GM18505 (cell line): ENCODE data around the gene KCTD5.

Experiments used
- ATAC-seq: cut with Tn5 transposase; IDR thresholded peaks from one replicate; pipeline ENCODE4 v1.9.1; 2021; ENCODE audit not compliant: unreplicated experiment
- POLR2A ChIP-seq: IDR thresholded peaks from 4 replicates; pipeline ENCODE4 v1.6.1; 2011; ENCODE audit warnings: borderline replicate concordance; ENCODE audit not compliant: insufficient read depth, insufficient read length; ENCODE audit errors: extremely low read depth

Gene KCTD5

GRCh38 chr16:2734844-2735515 lies 52.7 kb downstream of the KCTD5 start:
- no peak for ATAC-seq
- TF ChIP-seq POLR2A: no peak

- no peak for TF ChIP-seq POLR2A
- no peak for ATAC-seq
These were observed 54.3 kb downstream of the KCTD5 start for GRCh38 chr16:2736476-2737237.

GRCh38 chr16:2737238-2737605 lies 54.9 kb downstream of the KCTD5 start:
- ATAC-seq: no peak
- no peak for TF ChIP-seq POLR2A

GRCh38 chr16:2737895-2738418 lies 55.6 kb downstream of the KCTD5 start:
- no peak for TF ChIP-seq POLR2A
- ATAC-seq: no peak

GRCh38 chr16:2738615-2739014 lies 56.3 kb downstream of the KCTD5 start:
- TF ChIP-seq POLR2A: no peak
- ATAC-seq: no peak

GRCh38 chr16:2739625-2740430 lies 57.5 kb downstream of the KCTD5 start:
- ATAC-seq: no peak
- no peak for TF ChIP-seq POLR2A

- TF ChIP-seq POLR2A: no peak
- ATAC-seq: no peak
These were observed 58.2 kb downstream of the KCTD5 start for GRCh38 chr16:2740476-2740875.

- no peak for TF ChIP-seq POLR2A
- no peak for ATAC-seq
These were observed 58.8 kb downstream of the KCTD5 start for GRCh38 chr16:2741168-2741567.

GRCh38 chr16:2742323-2743006 lies 60.1 kb downstream of the KCTD5 start:
- no peak for ATAC-seq
- no peak for TF ChIP-seq POLR2A

- no peak for ATAC-seq
- TF ChIP-seq POLR2A: no peak
These were observed 60.9 kb downstream of the KCTD5 start for GRCh38 chr16:2743007-2743810.

GRCh38 chr16:2744711-2745110 lies 62.4 kb downstream of the KCTD5 start:
- no peak for TF ChIP-seq POLR2A
- ATAC-seq: no peak
